WTC11 (cell line): ENCODE data around the gene CITED4. TPM values are rescaled to one million over a fixed set of nuclear protein-coding genes. Genes with fewer than 3 reads are reported as not detected.

ENCODE experiments used
- ATAC-seq: fragments of 200-7000 bp; cut with Tn5 transposase; 2 replicates; pipeline ENCODE4 v1.10.0; 2021; ENCODE audit warnings: mild to moderate bottlenecking, moderate library complexity
- CTCF ChIA-PET: fragments of 300-600 bp; sonication (Branson Sonifier 250); formaldehyde crosslinking; loops from one replicate; lab custom pipeline; 2021; ENCODE audit warnings: antibody characterized with exemption; lab: Charles Lee
- POLR2A ChIA-PET: fragments of 350-600 bp; sonication (Branson Sonifier 250); formaldehyde crosslinking; loops from one replicate; lab custom pipeline; 2021; ENCODE audit warnings: antibody characterized with exemption; lab: Charles Lee
- DNase-seq: peaks from one replicate; pipeline ENCODE4 v3.0.0; 2021; ENCODE audit warnings: low spot score
- H3K27ac Mint-ChIP-seq: 2 replicates; pipeline ENCODE4 v1.8.0; 2021; ENCODE audit warnings: mixed read lengths
- H3K27me3 Mint-ChIP-seq: 2 replicates; pipeline ENCODE4 v1.8.0; 2021; ENCODE audit warnings: low read depth, mild to moderate bottlenecking, moderate library complexity, mixed read lengths
- H3K36me3 Mint-ChIP-seq: 2 replicates; pipeline ENCODE4 v1.8.0; 2021; ENCODE audit warnings: mixed read lengths
- H3K4me1 Mint-ChIP-seq: 2 replicates; pipeline ENCODE4 v1.8.0; 2022; ENCODE audit warnings: mixed read lengths
- H3K4me3 Mint-ChIP-seq: 2 replicates; pipeline ENCODE4 v1.8.0; 2021; ENCODE audit warnings: mild to moderate bottlenecking, moderate library complexity, mixed read lengths
- H3K9me3 Mint-ChIP-seq: 2 replicates; pipeline ENCODE4 v1.8.0; 2021; ENCODE audit warnings: mixed read lengths
- CREB1 ChIP-seq: sonication (generic); formaldehyde crosslinking; IDR thresholded peaks from 2 replicates; pipeline ENCODE4 v1.8.0; 2023; ENCODE audit warnings: mild to moderate bottlenecking, missing genetic modification reagents
- CTCF ChIP-seq: fragments of 200-600 bp; IDR thresholded peaks from 2 replicates; pipeline ENCODE4 v1.8.0; 2022; ENCODE audit warnings: antibody characterized with exemption
- ELF4 ChIP-seq: sonication (generic); formaldehyde crosslinking; IDR thresholded peaks from 2 replicates; pipeline ENCODE4 v1.8.1; 2022; ENCODE audit warnings: low read depth, mild to moderate bottlenecking, moderate library complexity, missing genetic modification reagents
- FOXJ3 ChIP-seq: sonication (generic); formaldehyde crosslinking; IDR thresholded peaks from 2 replicates; pipeline ENCODE4 v1.9.0; 2021; ENCODE audit warnings: missing genetic modification reagents, mild to moderate bottlenecking, borderline replicate concordance
- GRHL2 ChIP-seq: fragments of 250-450 bp; sonication (Bioruptor Pico); IDR thresholded peaks from 2 replicates; pipeline ENCODE4 v1.8.0; 2022; ENCODE audit warnings: mild to moderate bottlenecking, moderate library complexity; ENCODE audit not compliant: insufficient replicate concordance, severe bottlenecking
- IRF1 ChIP-seq: sonication (generic); formaldehyde crosslinking; IDR thresholded peaks from 2 replicates; pipeline ENCODE4 v1.8.0; 2023; ENCODE audit warnings: missing genetic modification reagents
- IRF2 ChIP-seq: sonication (generic); formaldehyde crosslinking; IDR thresholded peaks from 2 replicates; pipeline ENCODE4 v1.8.0; 2022; ENCODE audit warnings: low read depth, missing genetic modification reagents, borderline replicate concordance
- JUN ChIP-seq: sonication (generic); formaldehyde crosslinking; IDR thresholded peaks from 2 replicates; pipeline ENCODE4 v1.8.0; 2023; ENCODE audit warnings: mild to moderate bottlenecking, missing genetic modification reagents
- NR1H2 ChIP-seq: sonication (generic); formaldehyde crosslinking; IDR thresholded peaks from 2 replicates; pipeline ENCODE4 v1.9.0; 2021; ENCODE audit warnings: mild to moderate bottlenecking, moderate library complexity, missing genetic modification reagents
- NR3C1 ChIP-seq: sonication (generic); formaldehyde crosslinking; conservative IDR thresholded peaks from 2 replicates; pipeline ENCODE4 v1.8.1; 2023; ENCODE audit warnings: low read depth, mild to moderate bottlenecking, missing genetic modification reagents
- OVOL2 ChIP-seq: fragments of 250-450 bp; sonication (Bioruptor Pico); IDR thresholded peaks from 2 replicates; pipeline ENCODE4 v1.9.0; 2021; ENCODE audit warnings: mild to moderate bottlenecking, borderline replicate concordance
- PRDM15 ChIP-seq: sonication (generic); formaldehyde crosslinking; IDR thresholded peaks from 2 replicates; pipeline ENCODE4 v1.8.0; 2022; ENCODE audit warnings: missing genetic modification reagents
- PREB ChIP-seq: sonication (generic); formaldehyde crosslinking; IDR thresholded peaks from 2 replicates; pipeline ENCODE4 v1.8.1; 2022; ENCODE audit warnings: mild to moderate bottlenecking, missing genetic modification reagents, moderate library complexity, borderline replicate concordance
- USF2 ChIP-seq: sonication (generic); formaldehyde crosslinking; IDR thresholded peaks from 2 replicates; pipeline ENCODE4 v1.8.1; 2023; ENCODE audit warnings: mild to moderate bottlenecking, missing genetic modification reagents, moderate library complexity
- ZBTB43 ChIP-seq: sonication (generic); formaldehyde crosslinking; IDR thresholded peaks from 2 replicates; pipeline ENCODE4 v1.8.1; 2023; ENCODE audit warnings: mild to moderate bottlenecking, missing genetic modification reagents
- ZNF138 ChIP-seq: sonication (generic); formaldehyde crosslinking; conservative IDR thresholded peaks from 2 replicates; pipeline ENCODE4 v1.8.1; 2022; ENCODE audit warnings: mild to moderate bottlenecking, moderate library complexity, missing genetic modification reagents
- ZNF281 ChIP-seq: sonication (generic); formaldehyde crosslinking; IDR thresholded peaks from 2 replicates; pipeline ENCODE4 v1.8.0; 2023; ENCODE audit warnings: mild to moderate bottlenecking, missing genetic modification reagents
- ZNF416 ChIP-seq: fragments of 250-450 bp; sonication (Bioruptor Pico); IDR thresholded peaks from 2 replicates; pipeline ENCODE4 v1.9.0; 2021; ENCODE audit warnings: mild to moderate bottlenecking, inconsistent platforms
- total RNA-seq: library from RNA; stranded (reverse); gene quantifications from 3 replicates; pipeline ENCODE4 v1.2.3, GENCODE V29; 2021

Gene CITED4
- total RNA-seq, 1 experiment from 2014 or later: 24.6 TPM

- ATAC-seq: no peak
- no peak overlapping the region for H3K4me3 Mint-ChIP-seq
These were observed 18.8 kb upstream of the CITED4 start for GRCh38 chr1:40880813-40881549.

GRCh38 chr1:40879482-40880175, 17.5 kb upstream of the CITED4 start:
- Mint-ChIP-seq H3K27ac (no peak overlapping the region), H3K27me3 (peaks cover 22% of the 10 kb centered on the region), H3K36me3 (peaks cover 13% of the 10 kb centered on the region), H3K4me3 (no peak overlapping the region), H3K9me3 (peaks cover 15% of the 10 kb centered on the region), H3K4me1 (peaks cover 16% of the 10 kb centered on the region)
- ChIA-PET CTCF (interaction anchor here (0.6 to 1.3 kb wide), 3 partner anchors 68 to 76 kb away, joined by 3 to 4 read pairs (median 3); no protein-coding TSS in a partner anchor), POLR2A (no interaction called here)
- no peak for TF ChIP-seq ELF4 (CRISPR knock-in tag)
- no peak for TF ChIP-seq ZNF416
- TF ChIP-seq JUN (CRISPR knock-in tag): no peak
- no peak for TF ChIP-seq PREB (CRISPR knock-in tag)
- no peak for TF ChIP-seq ZBTB43 (CRISPR knock-in tag)
- TF ChIP-seq IRF1 (CRISPR knock-in tag): no peak
- TF ChIP-seq OVOL2 (CRISPR knock-in tag): no peak
- no peak for TF ChIP-seq ZNF138 (CRISPR knock-in tag)
- TF ChIP-seq GRHL2 (CRISPR knock-in tag): no peak
- TF ChIP-seq CTCF: no peak
- TF ChIP-seq NR1H2: no peak
- TF ChIP-seq PRDM15 (CRISPR knock-in tag): no peak
- TF ChIP-seq ZNF281 (CRISPR knock-in tag): no peak
- TF ChIP-seq CREB1 (CRISPR knock-in tag): no peak
- TF ChIP-seq USF2 (CRISPR knock-in tag): no peak
- DNase-seq (no peak), ATAC-seq (no peak)

More at GRCh38 chr1:40880813-40881549, 18.8 kb upstream of the CITED4 start:
- peaks cover 10% of the 10 kb centered on the region for H3K9me3 Mint-ChIP-seq
- POLR2A ChIA-PET: no interaction called here
- peaks cover 16% of the 10 kb centered on the region for H3K4me1 Mint-ChIP-seq
- H3K27ac Mint-ChIP-seq: no peak overlapping the region
- TF ChIP-seq NR3C1 (CRISPR knock-in tag) (no peak), FOXJ3 (CRISPR knock-in tag) (no peak), GRHL2 (CRISPR knock-in tag) (no peak), IRF2 (no peak)
- TF ChIP-seq, all 79 proteins: peak for 0
- Mint-ChIP-seq H3K36me3 (peaks cover 10% of the 10 kb centered on the region), H3K27me3 (peaks cover 32% of the 10 kb centered on the region)
- no peak for DNase-seq
- CTCF ChIA-PET: interaction anchor here (1.3 to 1.5 kb wide), 2 partner anchors 68 to 72 kb away, joined by 4 to 12 read pairs; no protein-coding TSS in a partner anchor
